H1 (cell line): ENCODE data around the gene SLC25A17.
"Not testable (repeated sequence)": the region's sequence is repeated elsewhere in the genome, so short reads cannot be mapped to it uniquely, and the experiment has no call there.

Experiments
- CHD1 ChIP-seq: IDR thresholded peaks from 2 replicates; pipeline ENCODE4 v1.6.1; 2012; ENCODE audit warnings: low read depth, low read length, improper control_type of control experiment
- CTCF ChIP-seq, 3 experiments: IDR thresholded peaks; 1 replicate in 2 of 3; 2 replicates in 1 of 3; pipeline versions ENCODE4 v1.5.1 to v1.6.1; 2011; ENCODE audit warnings: low read length in 3 of 3, mild to moderate bottlenecking in 3 of 3, inconsistent platforms in 2 of 3, low read depth in 1 of 3, moderate library complexity in 1 of 3; ENCODE audit not compliant: insufficient read depth in 1 of 3; ENCODE audit errors: control extremely low read depth in 1 of 3
- JUN ChIP-seq: IDR thresholded peaks from 2 replicates; pipeline ENCODE4 v1.6.1; 2011; ENCODE audit warnings: low read depth, mild to moderate bottlenecking, improper control_type of control experiment, low read length
- POLR2A ChIP-seq, 2 experiments: IDR thresholded peaks; 1 replicate in 1 of 2; 2 replicates in 1 of 2; pipeline ENCODE4 v1.6.1; 2011; ENCODE audit warnings: low read depth in 2 of 2, low read length in 2 of 2, mild to moderate bottlenecking in 2 of 2; ENCODE audit errors: control extremely low read depth in 1 of 2
- TEAD4 ChIP-seq: IDR thresholded peaks from 2 replicates; pipeline ENCODE4 v1.6.1; 2012; ENCODE audit warnings: low read depth, low read length, inconsistent platforms, mixed read lengths

- TF ChIP-seq CHD1; CTCF (IDR thresholded peaks at IDR 0.05; ENCODE audit: control extremely low read depth in 1 of 3, insufficient read depth in 1 of 3, low read depth in 1 of 3, low read length in 3 of 3); JUN; TEAD4; POLR2A (IDR thresholded peaks at IDR 0.05; ENCODE audit: control extremely low read depth in 1 of 2, low read depth in 2 of 2, low read length in 2 of 2): not testable (repeated sequence)
Observed at GRCh38 chr22:40868379-40868778, 49.2 kb upstream of the SLC25A17 start.
